ENCODE results near the gene CACNA1B.

CACNA1B gene

GRCh38 chr9:137978262-137978714 lies 100.7 kb downstream of the CACNA1B start:
- in situ Hi-C loops (cut with MboI; ENCODE audit: low sequenced_read_pairs), result no loop called here

GRCh38 chr9:137982200-137982599 lies 104.6 kb downstream of the CACNA1B start:
- in situ Hi-C loops (cut with MboI; ENCODE audit: low sequenced_read_pairs), result no loop called here

GRCh38 chr9:137984005-137984404 lies 106.4 kb downstream of the CACNA1B start:
- in situ Hi-C loops (cut with MboI; ENCODE audit: low sequenced_read_pairs), result no loop called here

GRCh38 chr9:137984520-137985257 lies 107.1 kb downstream of the CACNA1B start:
- in situ Hi-C loops (cut with MboI; ENCODE audit: low sequenced_read_pairs), result no loop called here

- in situ Hi-C loops (cut with MboI; ENCODE audit: low sequenced_read_pairs), result no loop called here
These were observed 108.1 kb downstream of the CACNA1B start for GRCh38 chr9:137985637-137986071.

GRCh38 chr9:137986268-137987099 lies 108.9 kb downstream of the CACNA1B start:
- in situ Hi-C loops (cut with MboI; ENCODE audit: low sequenced_read_pairs), result no loop called here

GRCh38 chr9:137987244-137988030 lies 109.9 kb downstream of the CACNA1B start:
- in situ Hi-C loops (cut with MboI; ENCODE audit: low sequenced_read_pairs), result no loop called here

- in situ Hi-C loops (cut with MboI; ENCODE audit: low sequenced_read_pairs), result no loop called here
These were observed 110.5 kb downstream of the CACNA1B start for GRCh38 chr9:137988051-137988450.

- in situ Hi-C loops (cut with MboI; ENCODE audit: low sequenced_read_pairs), result no loop called here
These were observed 111.1 kb downstream of the CACNA1B start for GRCh38 chr9:137988701-137989100.

GRCh38 chr9:137989156-137989555 lies 111.6 kb downstream of the CACNA1B start:
- in situ Hi-C loops (cut with MboI; ENCODE audit: low sequenced_read_pairs), result no loop called here

GRCh38 chr9:137989999-137990715 lies 112.6 kb downstream of the CACNA1B start:
- in situ Hi-C loops (cut with MboI; ENCODE audit: low sequenced_read_pairs), result no loop called here

- in situ Hi-C loops (cut with MboI; ENCODE audit: low sequenced_read_pairs), result no loop called here
These were observed 126.1 kb downstream of the CACNA1B start for GRCh38 chr9:138003485-138004190.

- in situ Hi-C loops (cut with MboI; ENCODE audit: low sequenced_read_pairs), result no loop called here
These were observed 129.1 kb downstream of the CACNA1B start for GRCh38 chr9:138006576-138007233.

- in situ Hi-C loops (cut with MboI; ENCODE audit: low sequenced_read_pairs), result no loop called here
These were observed 130.0 kb downstream of the CACNA1B start for GRCh38 chr9:138007566-138007917.

GRCh38 chr9:138007918-138008841 lies 130.6 kb downstream of the CACNA1B start:
- in situ Hi-C loops (cut with MboI; ENCODE audit: low sequenced_read_pairs), result no loop called here

- in situ Hi-C loops (cut with MboI; ENCODE audit: low sequenced_read_pairs), result no loop called here
These were observed 131.6 kb downstream of the CACNA1B start for GRCh38 chr9:138009016-138009802.

- in situ Hi-C loops (cut with MboI; ENCODE audit: low sequenced_read_pairs), result no loop called here
These were observed 132.5 kb downstream of the CACNA1B start for GRCh38 chr9:138009803-138010690.

All from HL-60/S4 (cell line).